Measurements from ENCODE around the gene CA5B.
"Not testable (repeated sequence)": the region's sequence is repeated elsewhere in the genome, so short reads cannot be mapped to it uniquely, and the experiment has no call there.

The CA5B gene

GRCh38 chrX:15749642-15750610 lies 11.9 kb downstream of the CA5B start:
- DNase-seq, result peak; percentile 26

- no peak for DNase-seq
These were observed 12.6 kb downstream of the CA5B start for GRCh38 chrX:15750611-15751154.

GRCh38 chrX:15751155-15751819 lies 13.2 kb downstream of the CA5B start:
- DNase-seq, result no peak

GRCh38 chrX:15755091-15755490 lies 17.0 kb downstream of the CA5B start:
- no peak for DNase-seq

- DNase-seq, result no peak
These were observed 20.1 kb downstream of the CA5B start for GRCh38 chrX:15758140-15758539.

- DNase-seq, result not testable (repeated sequence)
These were observed 21.8 kb downstream of the CA5B start for GRCh38 chrX:15759886-15760285.

- peak; percentile 40 for DNase-seq
These were observed 23.6 kb downstream of the CA5B start for GRCh38 chrX:15761564-15762191.

GRCh38 chrX:15769300-15769954 lies 31.4 kb downstream of the CA5B start:
- DNase-seq, result no peak

GRCh38 chrX:15781961-15782699 lies 44.1 kb downstream of the CA5B start:
- DNase-seq, result no peak

GRCh38 chrX:15785176-15785750 lies 47.2 kb downstream of the CA5B start:
- no peak for DNase-seq

GRCh38 chrX:15786915-15787314 lies 48.8 kb downstream of the CA5B start:
- DNase-seq, result no peak

- peak; percentile 86 for DNase-seq
These were observed 52.1 kb downstream of the CA5B start, which contains the start of gene ZRSR2 for GRCh38 chrX:15789979-15790768. Gene ZRSR2 (plus strand): TSS chrX:15790484. CDS start chrX:15790496, 12 bp downstream.

GRCh38 chrX:15790769-15791290 lies 52.8 kb downstream of the CA5B start:
- no peak for DNase-seq

- DNase-seq, result no peak
These were observed 59.6 kb downstream of the CA5B start for GRCh38 chrX:15797707-15798106.

- no peak for DNase-seq
These were observed 66.5 kb downstream of the CA5B start for GRCh38 chrX:15804563-15804962.

GRCh38 chrX:15808254-15808653 lies 70.2 kb downstream of the CA5B start:
- no peak for DNase-seq

GRCh38 chrX:15812192-15812938 lies 74.3 kb downstream of the CA5B start:
- no peak for DNase-seq

- DNase-seq, result no peak
These were observed 75.3 kb downstream of the CA5B start for GRCh38 chrX:15813416-15813815.

GRCh38 chrX:15814771-15815365 lies 76.8 kb downstream of the CA5B start:
- DNase-seq, result no peak

All from stimulated activated CD8-positive, alpha-beta memory T cell treated with anti-CD3 and anti-CD28 coated beads, Interleukin-4, amount 100 ng/mL, for 48 hours (primary cell).